A172 (cell line): ENCODE measurements around the gene SLC6A7. TPM values are rescaled to one million over a fixed set of nuclear protein-coding genes. Genes with fewer than 3 reads are reported as not detected.
"Not testable (repeated sequence)": the region's sequence is repeated elsewhere in the genome, so short reads cannot be mapped to it uniquely, and the experiment has no call there.

Source experiments
- DNase-seq: peaks from one replicate; pipeline ENCODE4 v3.0.0-alpha.2; 2015; ENCODE audit warnings: low spot score
- total RNA-seq: library from RNA; depleted of rRNA; stranded (reverse); fragments of >200 nt; shearing (Covaris generic); gene quantifications from 2 replicates; pipeline ENCODE4 v1.2.3, GENCODE V29; 2014

The SLC6A7 gene
- total RNA-seq, 1 experiment from 2014 or later = not detected

- no peak for DNase-seq
Measured at GRCh38 chr5:150241298-150242160, 51.7 kb downstream of the SLC6A7 start.

GRCh38 chr5:150242251-150242894, 52.5 kb downstream of the SLC6A7 start:
- no peak for DNase-seq

GRCh38 chr5:150243590-150243989, 53.7 kb downstream of the SLC6A7 start:
- DNase-seq = no peak

- DNase-seq = no peak
Measured at GRCh38 chr5:150244209-150244608, 54.3 kb downstream of the SLC6A7 start.

- peak; percentile 71 for DNase-seq
Measured at GRCh38 chr5:150245111-150245789, 55.4 kb downstream of the SLC6A7 start.

GRCh38 chr5:150245808-150246207, 55.9 kb downstream of the SLC6A7 start:
- DNase-seq = peak; percentile 35

- DNase-seq = no peak
Measured at GRCh38 chr5:150246429-150246828, 56.6 kb downstream of the SLC6A7 start.

GRCh38 chr5:150246835-150247234, 57.0 kb downstream of the SLC6A7 start:
- DNase-seq = no peak

GRCh38 chr5:150247726-150248125, 57.9 kb downstream of the SLC6A7 start:
- no peak for DNase-seq

GRCh38 chr5:150248493-150248892, 58.6 kb downstream of the SLC6A7 start:
- not testable (repeated sequence) for DNase-seq

GRCh38 chr5:150248946-150249345, 59.1 kb downstream of the SLC6A7 start:
- DNase-seq = no peak

GRCh38 chr5:150249744-150250143, 59.9 kb downstream of the SLC6A7 start:
- DNase-seq = no peak

- no peak for DNase-seq
Measured at GRCh38 chr5:150251504-150251903, 61.6 kb downstream of the SLC6A7 start.

GRCh38 chr5:150252489-150252888, 62.6 kb downstream of the SLC6A7 start:
- no peak for DNase-seq

GRCh38 chr5:150253416-150254208, 63.8 kb downstream of the SLC6A7 start:
- no peak for DNase-seq

GRCh38 chr5:150254363-150254762, 64.5 kb downstream of the SLC6A7 start:
- no peak for DNase-seq

GRCh38 chr5:150254774-150255173, 64.9 kb downstream of the SLC6A7 start:
- DNase-seq = no peak

GRCh38 chr5:150255659-150256409, 66.0 kb downstream of the SLC6A7 start:
- DNase-seq = no peak

- no peak for DNase-seq
Measured at GRCh38 chr5:150256410-150257064, 66.7 kb downstream of the SLC6A7 start.

GRCh38 chr5:150257424-150257823, 67.6 kb downstream of the SLC6A7 start:
- DNase-seq = no peak
